GM21447 (cell line): Measurements from ENCODE around the gene NSA2.
"Not testable (repeated sequence)": the region's sequence is repeated elsewhere in the genome, so short reads cannot be mapped to it uniquely, and the experiment has no call there.

ENCODE experiments used
- ATAC-seq: cut with Tn5 transposase; IDR thresholded peaks from one replicate; pipeline ENCODE4 v1.9.1; 2021; ENCODE audit not compliant: unreplicated experiment

The NSA2 gene

GRCh38 chr5:74766849-74767578 lies at the start of gene NSA2, which contains the start of gene GFM2:
TSS of gene NSA2 (plus strand) at chr5:74767249. CDS start at chr5:74767361, 112 bp downstream.
TSS of gene GFM2 (minus strand) at chr5:74767117. CDS start at chr5:74763742, 3,375 bp downstream.
- ATAC-seq, result peak; percentile 91

GRCh38 chr5:74717596-74717995 lies 49.5 kb upstream of the NSA2 start:
- no peak for ATAC-seq

- ATAC-seq, result no peak
Observed at GRCh38 chr5:74722271-74722670, 44.8 kb upstream of the NSA2 start.

DNA sequence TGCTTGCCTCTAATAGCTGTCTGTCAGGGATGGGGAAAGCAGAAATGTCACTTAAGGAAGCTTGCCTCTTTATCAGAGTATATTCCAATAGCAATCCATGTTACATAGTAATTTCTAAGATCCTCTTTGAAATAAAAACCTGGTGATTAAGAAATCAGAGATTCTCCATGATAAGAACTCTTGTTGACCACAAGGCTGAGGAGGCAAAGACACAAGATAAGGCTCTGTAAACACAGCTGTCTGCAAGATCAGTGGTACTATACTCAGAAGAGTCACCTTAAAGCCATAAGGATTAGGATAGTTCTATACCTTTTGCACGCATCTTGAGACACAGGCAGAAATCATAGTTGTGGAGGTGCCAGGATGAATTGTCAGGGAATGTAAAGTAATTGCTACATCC lies 41.7 kb upstream of the NSA2 start:
- no peak for ATAC-seq

DNA sequence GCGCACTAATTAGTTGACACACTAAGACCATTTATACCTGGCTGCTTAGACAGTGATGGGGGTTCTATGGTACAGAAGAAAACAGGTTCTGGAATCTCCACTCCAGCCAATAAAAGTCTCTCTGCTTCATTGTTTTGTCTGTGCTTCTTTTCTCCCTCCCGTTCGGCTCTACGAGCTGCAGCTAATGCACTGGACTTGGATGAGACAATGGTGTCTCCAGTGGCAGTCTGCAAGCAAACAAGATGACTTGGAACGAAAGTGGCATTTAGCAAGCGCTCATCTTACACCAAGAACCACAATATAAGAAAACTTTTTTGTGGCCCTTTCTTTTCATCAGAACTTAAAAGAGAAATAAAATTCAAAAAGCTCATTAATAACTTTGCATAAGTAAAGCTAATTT lies 30.3 kb upstream of the NSA2 start:
- ATAC-seq, result no peak

GRCh38 chr5:74738406-74738805 lies 28.6 kb upstream of the NSA2 start:
- ATAC-seq, result no peak

DNA sequence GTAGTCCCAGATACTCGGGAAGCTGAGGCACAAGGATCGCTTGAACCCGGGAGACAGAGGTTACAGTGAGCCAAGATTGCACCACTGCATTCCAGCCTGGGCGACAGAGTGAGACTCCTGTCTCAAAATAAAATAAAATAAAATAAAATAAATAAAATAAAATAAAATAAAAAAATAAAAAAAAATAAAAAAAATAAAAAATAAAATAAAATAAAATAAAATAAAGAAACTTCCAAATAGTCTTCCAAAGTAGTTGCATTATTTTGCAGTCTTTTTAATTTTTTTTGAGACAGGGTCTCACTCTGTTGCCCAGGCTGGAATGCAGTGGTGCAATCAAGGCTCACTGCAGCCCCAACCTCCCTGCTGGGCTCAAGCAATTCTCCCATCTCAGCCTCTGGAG lies 18.3 kb upstream of the NSA2 start:
- not testable (repeated sequence) for ATAC-seq

GRCh38 chr5:74761241-74761640 lies 5.8 kb upstream of the NSA2 start:
- no peak for ATAC-seq

DNA sequence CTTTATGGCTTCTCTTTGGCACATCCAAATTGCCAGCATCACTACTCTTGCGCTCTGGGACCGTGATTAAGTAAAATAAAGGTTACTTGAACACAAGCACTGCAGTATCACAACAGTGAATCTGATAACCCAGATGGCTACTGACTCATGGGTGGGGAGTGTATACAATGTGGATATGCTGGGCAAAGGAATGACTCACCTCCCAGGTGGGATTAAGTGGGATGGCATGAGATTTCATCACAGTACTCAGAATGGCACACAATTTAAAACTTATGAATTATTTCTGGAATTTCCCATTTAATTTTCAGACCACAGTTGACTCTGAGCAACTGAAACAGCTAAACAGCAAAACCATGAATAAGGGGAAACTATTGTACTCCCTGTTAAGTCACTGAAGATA lies 4.5 kb upstream of the NSA2 start:
- ATAC-seq, result no peak

GRCh38 chr5:74763504-74763903 lies 3.5 kb upstream of the NSA2 start:
- no peak for ATAC-seq

DNA sequence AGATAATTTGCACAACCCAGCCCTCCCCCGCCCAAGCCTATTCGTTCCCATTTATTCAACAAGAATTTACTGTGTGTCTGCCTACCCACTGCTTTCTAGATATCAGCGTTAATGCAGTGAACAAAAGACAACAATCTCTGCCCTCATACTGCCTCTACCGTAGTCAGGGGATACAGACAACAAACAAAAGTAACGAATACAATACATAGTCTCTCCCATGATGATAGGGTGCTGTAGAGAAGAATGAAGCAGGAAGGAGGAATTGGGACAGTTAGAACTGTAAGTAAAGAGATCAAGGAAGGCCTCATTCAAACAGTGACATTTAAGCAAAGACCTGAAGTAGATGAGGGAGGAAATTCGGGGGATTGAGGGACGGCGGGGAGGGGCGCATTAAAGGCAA lies 1.8 kb upstream of the NSA2 start:
- ATAC-seq, result no peak

- no peak for ATAC-seq
Observed at GRCh38 chr5:74765929-74766328, 1.1 kb upstream of the NSA2 start.

- ATAC-seq, result peak; percentile 33
Observed at GRCh38 chr5:74766418-74766848, 616 bp upstream of the NSA2 start.

- peak; percentile 23 for ATAC-seq
Observed at GRCh38 chr5:74767579-74767913, 497 bp downstream of the NSA2 start.

- no peak for ATAC-seq
Observed at GRCh38 chr5:74772359-74772758, 5.3 kb downstream of the NSA2 start.

DNA sequence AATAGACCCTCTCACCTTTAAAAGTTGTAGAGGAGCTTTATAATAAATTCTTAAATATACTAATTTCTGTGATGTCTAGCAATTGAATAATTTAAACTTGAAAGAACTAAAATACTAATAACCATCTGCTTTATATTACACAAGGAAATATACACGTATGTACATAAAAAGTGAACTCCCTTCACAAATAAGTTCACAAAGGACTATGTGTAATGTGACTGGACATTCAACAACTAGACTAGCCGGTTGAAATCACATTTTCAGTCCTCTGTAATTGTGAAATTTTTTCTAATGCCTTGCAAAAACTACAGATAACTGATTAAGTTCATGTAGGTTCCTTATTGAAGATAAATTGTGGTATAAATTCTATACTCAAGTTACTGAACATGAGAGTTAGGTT lies 11.6 kb downstream of the NSA2 start:
- ATAC-seq, result no peak

DNA sequence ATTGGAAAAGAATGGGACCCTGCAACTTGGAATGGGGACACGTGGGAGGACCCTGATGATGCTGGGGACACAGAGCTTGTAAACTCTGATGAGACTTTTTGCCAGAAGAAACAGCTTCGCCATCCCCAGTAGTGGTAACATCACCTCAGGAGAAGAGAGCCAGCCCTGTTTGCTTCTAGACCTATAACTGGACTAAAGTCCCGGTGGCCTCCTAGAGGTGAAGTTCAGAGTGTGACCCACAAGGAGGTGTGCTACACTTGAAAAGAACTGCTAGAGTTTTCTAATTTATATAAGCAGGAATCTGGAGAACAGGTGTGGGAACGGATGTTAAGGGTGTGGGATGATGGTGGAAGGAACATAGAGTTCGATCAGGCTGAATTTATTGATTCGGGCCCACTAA lies 19.8 kb downstream of the NSA2 start:
- no peak for ATAC-seq

DNA sequence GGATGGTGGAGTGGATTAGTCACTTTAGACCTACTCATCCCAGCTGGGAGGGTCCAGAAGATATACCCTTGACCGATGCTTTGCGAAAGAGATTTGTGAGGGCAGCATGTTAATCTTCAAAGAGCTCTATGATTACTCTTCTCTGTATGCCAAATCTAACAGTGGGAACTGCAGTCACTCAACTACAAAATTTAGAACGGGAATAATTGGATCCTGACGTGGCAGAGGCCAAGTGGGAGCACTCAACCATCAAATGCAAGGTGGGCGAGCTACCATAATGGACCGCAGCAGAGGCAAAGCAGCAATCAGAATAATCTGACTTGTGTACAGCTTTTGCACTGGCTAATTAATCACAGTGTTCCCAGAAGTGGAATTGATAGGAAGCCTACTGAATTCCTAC lies 20.4 kb downstream of the NSA2 start:
- no peak for ATAC-seq

DNA sequence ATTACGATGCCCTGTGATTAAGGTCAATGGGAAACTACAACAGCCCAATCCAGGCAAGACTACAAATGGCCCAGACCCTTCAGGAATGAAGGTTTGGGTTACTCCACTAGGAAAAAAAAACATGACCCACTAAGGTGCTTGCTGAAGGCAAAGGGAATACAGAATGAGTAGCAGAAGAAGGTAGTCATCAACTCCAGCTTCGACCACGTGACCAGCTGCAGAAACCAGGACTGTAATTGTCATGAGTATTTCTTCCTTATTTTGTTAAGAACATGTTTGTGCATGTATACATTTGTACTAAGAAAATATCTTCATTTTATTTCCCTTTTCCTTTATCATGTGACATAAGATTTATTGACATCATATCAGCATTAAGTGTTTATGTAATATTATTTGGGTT lies 24.6 kb downstream of the NSA2 start:
- ATAC-seq, result not testable (repeated sequence)

GRCh38 chr5:74798977-74799911 lies 32.2 kb downstream of the NSA2 start:
- ATAC-seq, result no peak

DNA sequence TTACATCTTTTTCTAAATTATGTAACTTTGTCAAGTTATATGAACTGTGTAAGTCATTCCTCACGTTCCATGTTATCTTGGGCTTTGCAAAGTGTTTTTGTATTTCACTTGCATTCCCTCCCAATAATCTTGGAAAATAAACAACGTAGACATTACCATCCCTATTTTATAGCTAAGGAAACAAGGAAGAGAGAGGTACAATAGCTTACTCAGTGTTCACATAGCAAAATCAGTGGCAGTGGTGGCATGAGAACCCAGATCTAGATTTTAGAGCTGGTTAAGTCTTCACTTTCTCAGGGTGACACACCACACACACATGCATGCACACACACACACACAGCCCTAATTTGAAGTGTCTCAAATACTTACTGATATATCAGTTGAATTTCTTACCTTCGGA lies 34.1 kb downstream of the NSA2 start:
- ATAC-seq, result no peak

- no peak for ATAC-seq
Observed at GRCh38 chr5:74801941-74802340, 34.9 kb downstream of the NSA2 start.
